GM18517 (cell line): ENCODE data around the gene REC114.
"Not testable (repeated sequence)": the region's sequence is repeated elsewhere in the genome, so short reads cannot be mapped to it uniquely, and the experiment has no call there.

ENCODE experiments used
- ATAC-seq: cut with Tn5 transposase; IDR thresholded peaks from one replicate; pipeline ENCODE4 v1.9.1; 2021; ENCODE audit warnings: mild to moderate bottlenecking, moderate library complexity; ENCODE audit not compliant: unreplicated experiment

The REC114 gene

DNA sequence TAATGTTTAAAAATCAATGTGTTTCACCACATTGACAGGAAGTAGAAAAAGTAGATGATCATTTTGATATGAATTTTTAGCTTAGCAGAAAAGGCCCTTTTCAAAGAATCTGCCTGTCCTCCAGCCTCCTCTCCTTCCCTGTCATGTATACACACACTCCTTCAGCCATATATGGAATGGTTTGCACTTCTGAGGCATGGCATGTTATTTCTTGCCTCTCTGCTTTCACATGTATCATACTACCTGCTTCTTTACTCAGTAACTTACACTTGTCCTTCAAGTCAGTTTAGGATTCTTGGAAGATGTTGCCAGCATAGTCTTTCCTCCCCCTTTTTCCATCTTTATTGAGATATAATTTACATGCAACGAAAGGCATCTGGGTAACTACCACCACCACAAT lies 79.0 kb downstream of the REC114 start:
- ATAC-seq: no peak

DNA sequence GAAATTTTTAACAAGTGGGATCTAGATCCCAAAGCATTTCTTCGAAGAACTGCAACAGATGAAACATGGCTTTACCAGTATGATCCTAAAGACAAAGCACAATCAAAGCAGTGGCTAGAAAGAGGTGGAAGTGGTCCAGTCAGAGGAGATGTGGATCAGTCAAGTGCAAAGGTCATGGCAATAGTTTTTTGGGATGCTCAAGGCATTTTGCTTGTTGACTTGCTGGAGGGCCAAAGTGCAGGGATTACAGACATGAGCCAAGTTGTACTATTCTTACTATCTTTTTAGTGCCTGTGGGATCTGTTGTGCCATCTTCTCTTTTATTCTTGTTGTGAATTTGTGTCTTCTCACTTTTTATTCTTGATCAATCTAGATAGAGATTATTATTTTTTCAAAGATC lies 82.0 kb downstream of the REC114 start:
- no peak for ATAC-seq

DNA sequence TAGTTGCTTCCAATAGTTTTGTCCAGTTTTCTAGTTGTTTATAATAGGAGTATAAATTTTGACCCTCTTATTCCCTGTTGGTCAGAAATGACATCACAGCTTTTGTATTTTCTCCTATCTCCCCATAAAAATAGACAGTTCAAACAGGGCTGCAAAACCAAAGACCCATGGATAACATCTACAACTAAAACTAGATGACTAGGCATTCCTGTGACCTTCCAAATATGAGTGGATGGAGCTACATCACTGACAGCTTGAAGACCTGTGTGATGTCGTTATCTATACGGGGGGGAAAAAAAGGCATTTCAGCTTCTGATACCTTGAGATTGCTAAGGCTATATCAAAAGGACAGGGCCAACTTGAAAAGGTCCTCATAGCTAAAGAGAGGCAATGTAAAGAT lies 84.6 kb downstream of the REC114 start:
- no peak for ATAC-seq

DNA sequence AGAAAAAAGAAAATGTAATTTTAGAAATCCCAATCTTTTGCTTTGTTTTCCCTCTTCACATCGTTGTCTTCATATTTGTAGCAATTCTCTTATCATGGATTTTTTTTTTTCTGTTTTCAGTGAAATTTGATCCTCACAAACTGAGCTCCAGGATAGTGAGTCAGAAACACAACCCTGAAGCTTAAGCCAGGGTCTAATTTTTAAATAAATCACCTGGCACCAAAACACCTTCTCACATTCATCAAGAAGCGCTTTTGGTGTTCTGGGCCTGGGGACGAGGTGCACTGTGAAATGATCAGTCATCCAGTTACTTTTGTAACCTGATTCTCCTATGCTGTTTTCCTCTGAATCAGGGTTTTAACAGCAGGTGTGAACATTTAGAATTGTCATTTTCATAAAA lies 87.7 kb downstream of the REC114 start:
- no peak for ATAC-seq

DNA sequence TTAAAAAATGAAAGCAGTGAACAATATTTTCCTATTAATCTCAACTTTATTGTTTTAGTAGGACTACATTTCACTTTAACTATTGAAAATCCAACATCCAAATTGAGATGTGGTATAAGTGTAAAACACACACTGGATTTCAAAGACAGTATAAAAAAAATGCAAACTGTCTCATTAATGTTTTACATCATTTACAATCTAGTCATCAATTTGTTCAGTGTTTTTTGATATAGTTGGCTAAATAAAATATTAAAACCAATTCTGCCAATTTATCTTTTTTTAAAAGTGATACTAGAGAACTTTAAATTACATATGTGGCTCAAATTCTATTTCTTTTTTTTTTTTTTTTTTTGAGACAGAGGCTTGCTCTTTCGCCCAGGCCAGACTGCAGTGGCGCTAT lies 95.2 kb downstream of the REC114 start:
- no peak for ATAC-seq

DNA sequence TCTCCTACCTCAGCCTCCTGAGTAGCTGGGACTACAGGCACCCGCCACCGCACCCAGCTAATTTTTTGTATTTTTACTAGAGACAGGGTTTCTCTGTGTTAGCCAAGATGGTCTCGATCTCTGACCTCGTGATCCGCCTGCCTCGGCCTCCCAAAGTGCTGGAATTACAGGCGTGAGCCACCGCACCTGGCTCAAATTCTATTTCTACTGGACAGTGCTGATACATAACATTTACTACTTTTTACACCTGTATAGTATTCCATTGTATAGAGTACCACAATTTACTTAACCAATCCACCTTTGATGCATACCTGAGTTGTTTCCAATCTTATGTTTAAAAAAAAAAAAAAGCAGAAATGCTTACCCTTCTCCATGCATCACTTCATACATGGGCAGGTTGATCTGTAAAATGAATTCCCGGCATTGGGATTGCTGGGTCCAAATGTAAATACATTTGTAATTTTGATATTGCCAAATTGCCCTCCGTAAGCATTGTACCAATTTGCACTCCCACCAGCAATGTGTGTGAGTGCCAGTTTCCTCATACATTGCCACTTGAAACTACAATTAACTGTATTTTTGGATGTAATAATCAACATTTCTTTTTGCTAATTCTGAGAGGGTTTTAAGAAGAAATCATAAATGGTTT lies 95.7 kb downstream of the REC114 start:
- ATAC-seq: no peak

DNA sequence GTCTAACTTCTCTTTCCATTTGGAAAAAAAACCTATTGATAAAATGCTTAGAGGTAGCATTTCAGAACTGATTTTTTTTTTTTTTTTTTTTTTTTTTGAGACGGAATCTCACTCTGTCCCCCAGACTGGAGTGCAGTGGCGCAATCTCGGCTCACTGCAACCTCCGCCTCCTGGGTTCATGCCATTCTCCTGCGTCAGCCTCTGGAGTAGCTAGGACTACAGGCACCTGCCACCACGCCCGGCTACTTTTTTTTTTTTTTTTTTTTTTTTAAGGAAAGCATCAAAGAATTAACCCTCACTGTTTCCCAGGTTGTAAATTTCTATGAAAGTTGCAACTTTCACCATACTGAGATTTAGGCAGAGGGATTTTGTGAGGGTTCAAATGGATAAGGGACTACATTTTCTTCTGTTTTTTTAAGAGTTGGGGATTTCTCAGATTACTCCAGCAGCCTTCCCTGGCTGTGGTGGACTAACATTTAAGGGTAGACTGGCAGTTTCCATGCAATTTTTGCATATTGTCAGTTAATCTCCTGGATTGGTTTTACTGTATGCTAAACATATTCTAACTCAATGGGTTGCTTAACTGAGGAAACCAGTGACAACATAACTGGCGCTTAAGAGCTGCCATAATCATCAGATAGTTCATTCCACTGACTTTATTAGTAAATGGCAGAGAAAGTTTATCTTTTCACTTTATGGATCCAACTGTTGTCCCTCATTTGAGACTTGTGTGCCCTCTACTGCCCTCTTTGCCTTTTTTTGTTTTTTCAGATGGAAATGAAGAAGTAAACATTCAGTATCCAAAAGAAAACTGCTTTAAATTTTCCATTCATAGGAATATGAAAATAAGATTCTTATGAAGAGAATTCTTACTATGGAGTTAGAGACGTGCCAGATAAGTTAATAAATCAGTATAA lies 96.5 kb downstream of the REC114 start:
- no peak for ATAC-seq

DNA sequence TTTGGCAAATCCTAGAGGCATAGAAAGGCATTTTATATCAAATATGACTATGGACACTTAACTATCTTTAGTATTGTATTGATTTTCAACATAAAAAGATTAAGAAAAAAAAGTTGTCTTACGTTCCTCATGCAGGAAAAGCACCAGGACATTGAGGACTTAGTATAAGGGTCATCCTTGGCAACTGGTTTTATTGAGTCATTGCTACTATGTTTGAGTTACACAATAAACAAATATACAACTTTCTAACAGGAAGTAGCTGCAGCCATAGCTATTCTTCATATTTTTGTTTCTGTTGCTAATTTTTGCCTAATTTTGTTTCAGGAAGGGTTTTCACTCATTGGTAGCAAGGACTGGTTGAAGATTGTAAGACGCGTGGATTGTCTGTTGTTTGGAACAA lies 97.2 kb downstream of the REC114 start:
- no peak for ATAC-seq

DNA sequence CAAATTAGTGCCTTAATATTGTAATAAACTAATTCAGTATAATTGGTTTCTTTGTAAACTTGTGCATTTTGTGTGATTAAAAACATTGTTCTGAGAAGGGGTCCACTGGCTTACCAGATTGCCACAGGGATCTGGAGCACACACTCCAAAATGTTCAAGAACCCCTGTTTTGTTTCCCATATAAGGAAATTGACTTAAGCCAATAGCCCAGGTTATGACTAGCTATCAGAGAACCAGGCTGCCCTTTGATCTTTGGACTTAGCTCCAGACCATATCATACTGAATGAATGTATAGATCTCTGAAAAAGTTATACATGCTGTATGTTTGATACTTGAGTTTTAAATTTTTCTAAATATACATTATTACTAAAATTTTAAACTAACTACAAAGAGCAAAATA lies 98.5 kb downstream of the REC114 start:
- no peak for ATAC-seq

DNA sequence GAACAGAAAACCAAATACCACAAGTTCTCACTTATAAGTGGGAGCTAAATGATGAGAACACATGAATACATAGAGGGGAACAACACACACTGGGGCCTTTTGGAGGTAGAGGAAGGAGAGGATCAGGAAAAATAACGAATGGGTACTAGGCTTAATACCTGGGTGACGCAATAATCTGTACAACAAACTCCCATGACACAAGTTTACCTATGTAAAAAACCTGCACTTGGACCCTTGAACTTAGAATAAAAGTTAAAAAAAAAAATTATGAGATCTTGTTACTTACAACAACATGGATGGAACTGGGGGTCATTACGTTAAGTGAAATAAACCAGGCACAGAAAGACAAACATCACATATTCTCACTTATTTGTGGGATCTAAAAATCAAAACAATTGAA lies 106.0 kb downstream of the REC114 start:
- ATAC-seq: not testable (repeated sequence)

DNA sequence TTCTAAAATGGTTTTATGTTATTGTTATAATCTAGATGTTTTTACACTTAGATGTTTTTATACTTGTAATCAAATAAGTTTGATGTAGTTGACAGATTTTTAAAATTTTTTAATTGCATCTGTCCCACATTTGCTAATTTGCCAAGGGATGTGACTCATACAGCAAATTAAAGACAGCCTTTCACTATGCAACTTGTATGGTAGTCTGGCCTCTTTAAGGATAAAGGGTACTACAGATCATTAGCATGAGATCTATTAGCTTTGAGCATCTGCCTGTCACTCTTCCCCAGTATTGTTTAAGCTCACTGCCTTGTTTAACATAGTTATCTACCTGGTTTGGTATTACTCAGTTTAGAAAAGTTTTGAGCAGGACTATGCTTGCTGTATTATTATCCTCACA lies 107.2 kb downstream of the REC114 start:
- ATAC-seq: no peak

DNA sequence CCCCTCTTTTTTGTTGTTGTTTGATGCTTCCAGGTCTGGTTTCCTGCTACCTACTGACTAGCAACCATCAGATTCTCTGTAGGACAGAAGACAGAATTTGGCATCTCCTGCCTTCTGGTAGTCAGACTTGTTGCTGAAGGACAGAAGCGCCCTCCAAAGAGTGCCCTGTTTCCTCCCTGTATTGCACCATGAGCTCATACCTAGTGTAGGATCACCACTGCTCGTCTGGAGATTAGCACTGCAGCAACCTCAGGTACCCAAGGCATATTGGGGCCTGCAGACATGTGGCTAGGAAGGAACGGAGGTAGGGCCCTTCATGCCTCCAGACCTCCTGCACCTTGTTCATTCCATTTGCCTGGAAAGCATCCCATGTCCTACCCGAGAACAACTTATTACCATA lies 112.1 kb downstream of the REC114 start:
- ATAC-seq: no peak

DNA sequence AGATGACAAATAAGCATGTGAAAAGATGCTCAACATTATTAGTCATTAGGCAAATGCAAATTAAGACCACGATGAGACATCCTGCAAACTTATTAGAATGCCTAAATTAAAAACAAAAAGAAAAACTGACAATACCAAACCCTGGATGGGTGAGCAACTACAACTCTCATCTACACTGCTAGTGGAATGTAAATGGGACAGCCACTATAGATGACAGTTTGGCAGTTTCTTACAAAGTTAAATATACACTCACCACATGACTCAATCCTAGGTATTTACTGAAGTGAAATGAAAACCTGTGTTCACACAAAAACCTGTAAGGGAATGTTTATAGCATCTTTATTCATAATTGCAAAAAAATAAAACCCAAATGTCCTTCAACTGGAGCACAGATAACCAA lies 115.6 kb downstream of the REC114 start:
- ATAC-seq: no peak

DNA sequence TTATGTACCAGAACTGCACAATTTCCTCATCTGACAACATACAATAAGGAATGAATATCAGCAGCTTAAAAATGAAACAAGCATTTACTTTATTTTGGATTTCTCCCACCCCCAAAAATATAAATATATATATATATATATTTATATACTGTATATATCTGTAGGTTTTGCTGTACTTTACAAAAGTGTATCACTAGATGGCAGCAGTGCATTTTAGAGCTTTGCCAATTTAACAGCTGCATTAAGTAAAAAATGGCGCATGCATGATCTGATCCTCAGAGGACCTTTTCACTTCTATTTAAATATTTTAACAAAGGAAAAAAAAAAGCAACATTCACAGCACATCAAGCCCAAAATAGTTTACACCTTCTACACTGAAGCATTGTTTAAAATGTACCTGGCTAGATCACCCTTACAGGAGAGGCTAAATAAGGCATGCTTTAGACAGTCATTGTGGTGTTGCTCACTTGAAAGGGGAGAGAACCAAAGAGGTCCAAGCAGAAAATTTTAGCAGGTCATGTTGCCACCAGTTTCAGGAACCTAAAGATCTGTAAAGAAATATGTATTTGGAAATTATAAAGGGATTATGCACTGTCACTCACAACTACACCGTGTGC lies 117.6 kb downstream of the REC114 start:
- no peak for ATAC-seq

DNA sequence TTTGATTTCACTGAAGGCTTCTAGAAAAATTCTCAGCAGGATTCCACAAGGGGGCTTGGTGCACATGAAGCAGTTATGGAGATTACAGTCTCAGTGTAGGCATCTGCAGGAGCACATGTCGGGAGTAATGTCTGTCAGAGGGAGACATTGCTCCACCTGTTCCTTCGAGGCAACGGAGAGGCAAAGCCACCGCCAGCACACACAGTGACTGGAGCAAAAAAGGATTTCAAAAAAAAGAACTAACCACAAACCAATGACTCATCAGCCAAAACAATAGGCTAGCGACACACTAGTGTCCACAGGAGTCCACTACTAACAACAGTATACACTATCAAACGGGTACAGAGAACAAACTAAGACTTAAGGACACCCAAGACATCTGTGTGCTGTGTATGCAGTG lies 121.3 kb downstream of the REC114 start:
- no peak for ATAC-seq

DNA sequence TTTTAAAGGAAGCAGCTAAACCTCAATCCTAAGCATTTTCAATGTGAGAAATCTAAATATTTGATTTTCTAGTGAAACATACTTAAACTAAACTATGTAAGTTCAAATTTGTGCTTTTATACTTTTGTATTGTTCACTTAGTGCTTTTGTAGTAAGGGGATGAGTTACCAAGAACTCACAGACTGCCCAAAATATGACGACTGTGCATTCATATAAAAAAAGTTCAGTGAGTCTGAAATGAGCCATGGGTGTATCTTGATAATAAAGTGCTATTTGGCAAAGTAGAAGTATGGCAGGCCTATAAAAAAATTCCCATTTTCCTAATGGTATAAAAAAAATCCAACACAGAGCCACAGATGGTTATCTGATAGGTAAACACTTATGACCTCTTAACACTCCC lies 124.1 kb downstream of the REC114 start:
- ATAC-seq: no peak

DNA sequence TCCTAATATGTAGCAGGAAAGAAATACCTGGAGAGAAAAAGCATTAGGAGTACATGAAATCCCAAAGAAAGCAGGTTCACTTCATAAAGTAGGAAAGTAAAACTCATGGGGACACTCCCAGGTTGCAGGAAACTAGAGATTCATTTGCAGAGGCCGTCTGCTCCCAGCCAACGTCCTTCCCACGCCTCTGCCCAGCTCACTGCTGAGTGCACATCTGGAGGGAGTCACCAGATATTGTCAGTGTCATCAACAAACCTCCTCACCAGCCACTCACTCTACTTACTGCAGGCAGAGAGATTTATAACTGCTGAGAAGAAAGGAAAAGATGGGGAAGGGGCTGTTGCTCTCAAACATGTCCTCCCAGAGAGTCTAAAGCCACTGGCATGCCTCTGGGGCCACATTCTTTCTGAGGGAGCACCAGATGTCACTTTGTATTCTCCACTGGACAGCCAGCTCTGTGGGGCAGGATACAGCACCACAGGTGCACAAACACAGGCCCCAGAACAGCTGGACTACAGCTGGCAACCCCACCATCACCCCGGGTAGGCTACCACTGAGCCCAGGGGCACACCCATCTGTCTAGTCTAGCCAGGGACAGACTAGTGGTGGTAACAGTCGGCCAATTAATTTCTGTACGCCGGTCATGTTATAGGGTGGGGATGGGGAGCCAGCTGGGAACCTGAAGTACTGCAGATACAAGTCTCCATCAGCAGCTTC lies 125.8 kb downstream of the REC114 start:
- no peak for ATAC-seq

DNA sequence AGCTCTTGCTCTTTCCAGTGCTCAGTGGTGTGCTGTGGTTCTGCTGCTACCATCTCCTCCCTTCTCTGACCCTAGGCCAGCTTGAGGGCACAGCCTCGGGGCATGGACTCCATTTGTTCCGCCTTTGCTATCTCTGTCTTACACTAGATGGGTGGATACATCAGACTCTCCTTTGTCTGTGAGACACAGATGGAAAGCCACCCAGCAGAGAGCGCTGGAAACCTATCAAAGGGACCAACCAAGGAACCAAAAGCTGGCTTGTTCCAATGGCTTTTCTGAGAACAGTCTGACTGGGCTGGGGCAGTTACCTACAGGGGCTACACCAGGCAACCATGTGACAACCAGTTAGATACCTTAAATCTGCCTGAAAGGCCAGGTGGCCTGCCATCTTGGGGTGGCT lies 126.4 kb downstream of the REC114 start:
- no peak for ATAC-seq

DNA sequence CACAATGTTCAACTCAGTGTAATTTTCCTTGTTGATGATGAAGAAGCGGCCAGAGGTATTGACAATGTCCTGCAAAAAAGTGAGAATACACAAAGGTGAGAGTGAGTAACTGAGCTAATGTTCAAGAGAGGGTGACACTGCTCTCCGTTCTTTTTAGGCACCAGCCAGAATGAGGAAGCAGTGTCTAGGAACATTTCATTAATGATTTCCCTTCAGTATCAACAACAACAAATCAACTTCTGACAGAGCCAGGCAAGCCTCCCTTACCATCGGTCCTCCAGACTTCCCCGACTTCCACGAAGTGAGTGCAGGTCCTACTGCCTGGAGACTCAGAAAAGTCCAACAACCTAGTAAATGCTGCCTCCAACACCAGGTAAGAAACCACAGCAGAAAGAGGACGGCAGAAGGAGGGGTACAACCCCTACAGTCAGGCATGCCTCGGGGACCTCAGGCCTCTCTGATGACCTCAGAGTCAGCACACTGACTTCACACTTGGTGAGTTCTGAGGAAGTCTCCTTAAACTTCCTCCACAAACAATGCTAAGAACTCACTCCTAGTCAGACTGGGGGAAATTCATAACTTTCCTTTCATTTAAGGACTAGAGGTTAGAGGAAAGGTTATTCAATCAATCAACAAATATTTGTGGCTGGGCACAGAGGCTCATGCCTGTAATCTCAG lies 127.5 kb downstream of the REC114 start:
- no peak for ATAC-seq

DNA sequence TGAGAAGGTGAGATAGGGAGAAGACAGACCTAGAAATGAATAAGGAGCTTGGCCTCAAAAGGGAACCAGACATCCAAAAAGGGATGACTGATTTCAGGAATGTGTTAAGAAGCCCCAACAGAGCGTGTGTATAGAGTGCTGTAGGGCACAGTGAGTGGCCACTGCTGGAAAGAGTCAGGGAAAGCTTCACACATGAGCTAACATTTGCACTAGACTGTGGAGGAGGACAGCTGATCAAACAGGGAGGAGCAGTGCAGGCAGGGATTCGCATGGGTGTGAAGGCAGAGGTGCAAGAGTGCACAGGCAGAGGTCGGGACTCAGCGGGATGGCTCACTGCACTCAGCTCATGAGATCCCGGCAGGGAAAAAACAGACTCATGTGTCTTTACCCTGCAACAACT lies 128.4 kb downstream of the REC114 start:
- ATAC-seq: no peak

DNA sequence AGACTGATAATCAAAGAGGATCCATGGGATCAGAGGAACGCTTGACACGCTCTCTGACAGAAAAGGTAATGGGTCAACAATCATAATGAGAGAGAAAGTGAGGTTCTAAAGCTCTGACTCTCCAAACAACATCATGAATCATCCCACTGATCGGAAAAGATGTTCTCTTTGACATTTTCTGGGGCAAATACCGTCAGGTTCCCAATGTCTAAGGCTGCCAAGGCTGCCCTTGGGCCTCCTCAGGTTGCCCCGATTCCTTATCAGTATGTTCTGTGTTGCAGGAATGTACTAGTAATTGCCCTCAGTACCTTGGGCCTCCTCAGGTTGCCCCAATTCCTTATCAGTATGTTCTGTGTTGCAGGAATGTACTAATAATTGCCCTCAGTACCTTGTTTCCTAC lies 129.3 kb downstream of the REC114 start:
- ATAC-seq: no peak
